GM18505 (cell line): ENCODE results near the gene REG1A.

ENCODE experiments used
- ATAC-seq: cut with Tn5 transposase; IDR thresholded peaks from one replicate; pipeline ENCODE4 v1.9.1; 2021; ENCODE audit not compliant: unreplicated experiment
- POLR2A ChIP-seq: IDR thresholded peaks from 4 replicates; pipeline ENCODE4 v1.6.1; 2011; ENCODE audit warnings: borderline replicate concordance; ENCODE audit not compliant: insufficient read depth, insufficient read length; ENCODE audit errors: extremely low read depth

REG1A gene

GRCh38 chr2:79139423-79139822 lies 19.1 kb downstream of the REG1A start:
- no peak for ATAC-seq
- no peak for TF ChIP-seq POLR2A

- no peak for ATAC-seq
- TF ChIP-seq POLR2A, result no peak
Measured at GRCh38 chr2:79155826-79156476, 35.7 kb downstream of the REG1A start.

- no peak for TF ChIP-seq POLR2A
- no peak for ATAC-seq
Measured at GRCh38 chr2:79159030-79159429, 38.7 kb downstream of the REG1A start.

- ATAC-seq, result no peak
- TF ChIP-seq POLR2A, result no peak
Measured at GRCh38 chr2:79159653-79160052, 39.4 kb downstream of the REG1A start, which contains the start of gene REG3A. TSS of gene REG3A (minus strand) at chr2:79159753. CDS start at chr2:79159405, 348 bp downstream.

- TF ChIP-seq POLR2A, result no peak
- ATAC-seq, result no peak
Measured at GRCh38 chr2:79162132-79162531, 41.8 kb downstream of the REG1A start.

- TF ChIP-seq POLR2A, result no peak
- no peak for ATAC-seq
Measured at GRCh38 chr2:79162801-79163200, 42.5 kb downstream of the REG1A start.

GRCh38 chr2:79171348-79171958 lies 51.2 kb downstream of the REG1A start:
- no peak for ATAC-seq
- no peak for TF ChIP-seq POLR2A
